ENCODE measurements around the gene ZNF420. TPM values are rescaled to one million over a fixed set of nuclear protein-coding genes. Genes with fewer than 3 reads are reported as not detected.

The ZNF420 gene
- total RNA-seq, result 2.9 and 7.0 TPM in 2 replicates

DNA sequence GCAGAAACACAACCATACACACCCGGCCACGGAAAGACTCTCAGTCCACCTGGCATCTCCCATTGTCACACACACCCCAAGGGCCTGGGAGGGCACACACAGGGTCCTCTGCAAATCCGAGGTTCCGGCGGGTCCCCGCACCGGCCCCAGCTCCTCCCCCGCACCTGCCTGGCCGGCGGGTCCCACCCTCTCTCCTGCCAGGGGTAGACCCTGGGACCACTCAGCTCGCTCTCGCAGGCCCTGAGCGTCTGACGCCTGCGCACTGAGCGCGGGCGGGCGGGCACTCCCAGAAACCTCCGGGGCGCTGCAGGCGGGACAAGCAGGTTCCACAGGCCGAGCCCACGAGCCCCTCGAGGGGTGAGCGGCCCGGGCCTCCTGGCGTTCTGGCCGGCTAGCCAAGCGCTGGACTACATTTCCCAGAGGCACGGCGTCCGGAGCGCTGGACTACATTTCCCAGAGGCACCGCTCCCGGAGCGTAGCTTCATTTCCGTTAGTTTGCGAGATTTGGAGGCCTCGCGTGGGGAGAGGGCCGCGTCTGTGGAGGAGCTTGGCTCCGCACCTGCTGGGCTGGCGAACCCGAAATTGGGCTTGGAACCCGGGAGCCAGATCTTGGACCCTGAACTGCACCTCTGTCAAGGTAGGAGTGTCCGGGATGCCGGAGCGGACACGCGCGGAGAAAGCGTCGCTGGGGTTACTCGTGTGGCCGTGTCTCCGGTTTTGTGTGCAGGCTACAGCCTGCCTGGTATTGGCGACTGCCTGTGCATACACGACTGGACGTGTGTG lies at the start of gene ZNF420:
TSS of gene ZNF420 (plus strand) at position 500 of the 783 bp plus-strand sequence. CDS start 10,686 bp downstream, outside the sequence.

DNA sequence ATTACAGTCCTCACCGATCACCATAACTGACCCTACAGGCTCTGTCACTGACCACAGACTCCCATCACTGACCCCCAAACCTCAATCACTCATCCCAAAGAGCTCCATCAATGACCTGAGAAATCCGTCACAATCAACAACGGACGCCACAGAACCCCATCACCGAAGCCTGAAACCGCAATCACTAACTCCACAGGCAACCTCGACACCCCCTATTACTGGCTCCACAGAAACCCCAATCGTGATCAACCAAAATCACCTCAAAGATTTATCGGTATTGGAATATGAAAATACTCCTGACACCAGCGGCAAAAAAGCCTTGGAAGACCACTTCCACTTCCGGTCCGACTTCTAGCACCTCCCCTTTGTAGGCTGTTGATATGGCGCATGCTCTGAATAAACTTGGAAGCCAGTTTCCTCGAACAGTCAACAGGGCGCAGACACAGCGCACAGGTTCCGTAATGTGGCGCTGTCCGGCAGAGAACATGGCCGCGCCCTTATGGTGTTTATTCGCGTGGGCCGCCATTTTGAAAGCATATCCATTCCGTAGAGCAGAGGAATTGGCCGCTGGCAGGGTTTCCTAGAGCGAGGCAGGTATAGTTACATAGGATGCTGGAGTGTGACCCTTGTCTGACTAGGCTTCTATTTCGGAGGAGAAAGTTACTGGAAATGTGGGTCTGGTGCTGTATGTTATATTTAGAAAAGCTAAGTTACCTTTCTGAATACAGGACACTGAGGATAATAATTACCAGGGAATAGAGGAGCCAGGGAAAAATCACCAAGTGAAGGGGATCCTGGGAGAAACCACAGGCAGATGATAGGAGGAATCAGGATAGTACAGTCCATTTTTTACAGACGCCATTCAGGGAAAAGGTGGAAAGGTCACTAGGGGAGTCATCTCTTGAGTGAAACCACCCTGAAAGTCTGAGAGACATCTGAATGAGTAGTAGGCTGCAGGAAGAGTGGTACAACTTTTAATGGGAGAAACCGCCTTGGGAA lies 94.4 kb downstream of the ZNF420 start, which contains the start of gene ZNF585A:
TSS of gene ZNF585A (minus strand) at position 328 of the 999 bp plus-strand sequence. CDS start 2,785 bp downstream, outside the sequence.

Other genes with a start within 250 kb of the ZNF420 start
- gene ZNF790, start 240.0 kb upstream of the ZNF420 start, total RNA-seq, result 6.5 and 8.4 TPM in 2 replicates
- gene ZNF345, start 227.6 kb upstream of the ZNF420 start, total RNA-seq, result 3.3 and 3.8 TPM in 2 replicates
- gene ZNF829, start 162.1 kb upstream of the ZNF420 start, total RNA-seq, result 1.3 and 2.3 TPM in 2 replicates
- gene ZNF568, start 162.1 kb upstream of the ZNF420 start, total RNA-seq, result 6.5 and 7.7 TPM in 2 replicates
- gene ZNF585A, start 94.3 kb downstream of the ZNF420 start, total RNA-seq, result 5.2 and 6.9 TPM in 2 replicates
- 10.8 and 15.3 TPM in 2 replicates for gene ZNF585B, start 132.1 kb downstream of the ZNF420 start, total RNA-seq
- 4.1 and 4.2 TPM in 2 replicates for gene ZNF383, start 139.8 kb downstream of the ZNF420 start, total RNA-seq

Data from vein endothelial cell (primary cell).